ENCODE data around the gene TAB2.

TAB2 gene, protein sequence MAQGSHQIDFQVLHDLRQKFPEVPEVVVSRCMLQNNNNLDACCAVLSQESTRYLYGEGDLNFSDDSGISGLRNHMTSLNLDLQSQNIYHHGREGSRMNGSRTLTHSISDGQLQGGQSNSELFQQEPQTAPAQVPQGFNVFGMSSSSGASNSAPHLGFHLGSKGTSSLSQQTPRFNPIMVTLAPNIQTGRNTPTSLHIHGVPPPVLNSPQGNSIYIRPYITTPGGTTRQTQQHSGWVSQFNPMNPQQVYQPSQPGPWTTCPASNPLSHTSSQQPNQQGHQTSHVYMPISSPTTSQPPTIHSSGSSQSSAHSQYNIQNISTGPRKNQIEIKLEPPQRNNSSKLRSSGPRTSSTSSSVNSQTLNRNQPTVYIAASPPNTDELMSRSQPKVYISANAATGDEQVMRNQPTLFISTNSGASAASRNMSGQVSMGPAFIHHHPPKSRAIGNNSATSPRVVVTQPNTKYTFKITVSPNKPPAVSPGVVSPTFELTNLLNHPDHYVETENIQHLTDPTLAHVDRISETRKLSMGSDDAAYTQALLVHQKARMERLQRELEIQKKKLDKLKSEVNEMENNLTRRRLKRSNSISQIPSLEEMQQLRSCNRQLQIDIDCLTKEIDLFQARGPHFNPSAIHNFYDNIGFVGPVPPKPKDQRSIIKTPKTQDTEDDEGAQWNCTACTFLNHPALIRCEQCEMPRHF

DNA sequence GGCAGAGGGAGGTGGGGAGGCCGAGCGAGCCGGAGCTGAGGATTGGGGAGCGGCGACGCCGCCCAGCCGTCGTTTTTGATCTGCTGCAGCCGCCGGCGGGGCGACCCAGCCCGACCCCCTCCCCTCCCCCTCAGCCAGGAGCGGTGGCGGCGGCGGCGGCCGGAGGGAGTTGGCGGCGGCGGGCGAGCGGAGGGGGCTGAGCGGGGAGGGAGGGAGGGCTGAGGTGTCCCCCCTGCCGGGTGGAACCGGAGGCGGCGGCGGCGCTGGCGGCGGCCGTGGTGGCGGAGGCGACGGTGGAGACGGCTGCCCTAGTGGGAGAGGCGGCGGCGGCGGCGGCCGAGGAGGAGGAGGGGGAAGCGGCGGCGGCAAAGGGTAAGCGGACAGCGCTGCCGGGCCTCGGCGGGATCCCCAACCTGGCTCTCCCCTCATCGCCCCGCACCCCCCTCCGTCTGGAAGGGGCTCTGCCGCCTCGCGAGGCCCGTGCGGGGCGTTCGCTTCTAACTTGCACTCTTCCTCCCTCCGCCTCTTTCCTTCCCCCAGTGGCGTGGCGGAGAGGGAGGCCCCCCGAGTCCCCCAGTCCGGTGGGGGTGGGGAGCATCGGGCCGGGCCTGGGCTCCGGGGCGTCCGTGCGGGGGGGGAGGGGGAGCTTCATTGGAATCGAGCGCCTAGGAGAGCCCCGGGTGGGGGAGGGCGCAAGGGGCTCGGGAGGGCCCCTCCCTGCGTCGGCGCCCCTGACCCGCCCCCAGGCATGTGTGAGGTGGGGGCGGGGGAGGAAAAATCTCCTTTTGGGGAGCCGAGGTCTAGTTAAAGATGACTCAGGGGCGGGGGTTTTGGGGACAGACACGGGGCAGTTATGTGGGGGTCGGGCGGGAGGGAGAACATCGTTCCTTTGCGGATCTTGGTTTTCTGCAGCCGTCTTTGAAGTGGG is at the start of gene TAB2:
Gene TAB2, plus strand, starts transcription at position 69 of the 928 bp plus-strand sequence. CDS start 52,286 bp downstream, outside the sequence.
- DNase-seq (ENCODE audit: low spot score): peak; percentile 38

DNA sequence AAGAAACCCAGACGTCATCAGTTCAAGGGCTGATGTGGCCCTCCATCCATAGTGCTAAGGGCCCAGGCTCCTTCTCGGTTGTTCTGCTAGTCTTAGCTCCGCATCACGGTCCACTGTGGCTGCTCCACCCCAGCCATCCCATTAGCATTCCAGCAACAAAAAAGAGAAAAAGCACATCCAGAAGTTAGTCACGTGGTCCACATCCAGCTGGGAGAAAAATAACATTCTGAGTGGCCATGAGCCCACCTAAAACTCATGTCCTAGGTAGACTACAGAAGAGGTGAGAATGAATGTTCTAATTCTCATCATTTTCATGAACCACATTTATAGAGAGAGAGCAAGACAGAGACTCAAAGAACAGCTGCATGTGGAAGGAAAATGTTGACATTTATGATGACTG is 49.4 kb upstream of the TAB2 start:
- no peak for DNase-seq (ENCODE audit: low spot score)

DNA sequence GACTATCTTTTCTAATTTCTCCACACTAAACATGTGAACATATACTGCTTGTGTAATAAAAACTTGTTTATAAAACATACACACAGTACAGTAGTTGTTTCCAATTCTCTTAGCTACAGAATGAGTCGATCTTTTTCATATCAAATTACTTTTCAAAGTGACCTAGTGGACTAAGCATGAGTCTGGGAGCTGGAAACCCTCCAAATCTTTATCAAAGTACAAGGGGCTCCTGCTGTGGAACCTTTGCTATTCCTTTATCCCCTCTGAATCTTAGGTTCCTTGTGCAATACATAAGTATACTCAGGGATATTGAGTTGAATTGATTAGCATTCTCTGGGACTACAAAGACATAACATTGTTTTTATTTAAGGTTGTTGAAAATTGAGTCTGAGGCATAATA is 48.7 kb upstream of the TAB2 start:
- no peak for DNase-seq (ENCODE audit: low spot score)

DNA sequence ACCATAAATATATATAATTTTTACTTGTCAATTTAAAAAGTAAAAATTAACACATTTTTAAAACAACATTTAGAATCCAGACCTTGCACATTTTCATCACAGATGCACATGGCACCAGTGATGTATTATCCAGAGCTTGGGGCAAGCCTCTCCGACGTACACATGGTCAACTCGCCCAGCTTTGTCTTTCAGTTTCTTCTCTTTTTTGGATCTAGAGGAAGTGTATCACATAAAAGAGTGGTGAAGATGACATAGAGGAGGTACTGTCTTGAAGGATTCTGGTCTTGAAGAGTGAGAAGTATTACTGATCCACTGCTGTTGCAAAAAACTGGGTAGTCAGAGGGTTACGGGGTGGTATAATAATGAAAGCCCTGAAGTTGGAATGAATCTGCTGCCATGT is 46.9 kb upstream of the TAB2 start:
- no peak for DNase-seq (ENCODE audit: low spot score)

DNA sequence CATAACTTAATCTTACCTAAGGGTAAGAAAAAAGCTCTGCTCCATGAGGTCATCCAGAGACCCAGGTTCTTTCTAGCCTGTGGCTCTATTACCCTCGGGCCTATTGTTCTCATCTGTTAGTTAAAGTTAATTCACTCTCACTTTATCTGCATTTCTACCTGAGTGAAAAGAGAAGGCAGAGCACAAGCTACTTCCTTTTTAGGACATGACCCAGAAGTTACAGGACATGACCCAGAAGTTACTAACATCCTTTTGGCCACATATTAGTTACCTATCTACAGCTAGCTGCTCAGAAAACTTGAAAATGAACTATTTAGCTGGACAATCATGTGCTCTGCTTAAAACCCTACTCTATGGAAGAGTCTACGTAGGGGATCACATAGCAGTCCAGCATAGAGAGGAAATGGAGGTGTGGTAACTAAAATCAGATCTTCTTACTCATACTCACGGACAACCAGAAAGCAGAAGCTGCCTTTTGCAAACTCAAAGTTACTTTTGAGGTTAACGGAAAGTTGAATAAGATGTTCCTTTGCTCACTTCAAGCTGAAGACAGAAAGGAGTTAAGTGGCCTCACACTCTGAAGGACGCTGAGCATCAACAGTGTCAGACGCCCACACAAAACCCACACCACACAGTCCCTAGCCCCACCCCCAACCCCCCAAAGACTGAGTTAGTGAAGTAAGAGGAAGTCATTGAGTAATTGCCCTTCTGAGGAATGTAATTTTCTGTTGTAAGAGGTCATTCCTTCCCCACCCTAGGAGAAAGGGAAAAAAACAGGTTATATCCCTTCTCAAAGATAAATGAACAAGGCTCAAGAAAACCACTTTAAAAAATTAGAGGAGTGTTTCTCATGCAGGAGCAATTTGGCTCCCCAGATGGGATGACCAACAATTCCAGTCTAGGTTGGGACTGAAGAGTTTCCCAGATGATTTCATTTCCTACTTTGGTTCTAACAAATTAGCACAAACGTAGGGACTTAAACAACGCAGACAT is 45.9 kb upstream of the TAB2 start:
- DNase-seq (ENCODE audit: low spot score): no peak

DNA sequence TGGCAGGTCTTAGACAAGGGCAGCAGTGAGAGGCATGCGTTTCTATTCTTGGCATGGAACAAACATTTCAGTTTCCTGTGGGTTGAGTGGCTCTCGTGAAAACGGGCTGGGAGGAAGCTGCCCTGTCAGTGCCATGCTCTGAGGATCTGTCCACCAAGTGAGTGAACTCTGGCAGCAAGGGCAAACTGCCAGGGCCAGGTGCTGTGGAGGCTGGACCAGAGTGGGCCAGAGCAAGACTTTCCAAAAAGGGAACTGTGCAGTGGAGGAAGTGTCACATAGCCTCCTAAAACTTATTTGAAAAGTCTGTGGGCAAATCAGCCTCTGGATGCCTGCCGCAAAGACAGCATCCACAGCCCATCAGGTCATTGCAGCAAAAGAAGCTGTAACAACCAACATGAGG is 44.2 kb upstream of the TAB2 start:
- DNase-seq (ENCODE audit: low spot score): no peak

DNA sequence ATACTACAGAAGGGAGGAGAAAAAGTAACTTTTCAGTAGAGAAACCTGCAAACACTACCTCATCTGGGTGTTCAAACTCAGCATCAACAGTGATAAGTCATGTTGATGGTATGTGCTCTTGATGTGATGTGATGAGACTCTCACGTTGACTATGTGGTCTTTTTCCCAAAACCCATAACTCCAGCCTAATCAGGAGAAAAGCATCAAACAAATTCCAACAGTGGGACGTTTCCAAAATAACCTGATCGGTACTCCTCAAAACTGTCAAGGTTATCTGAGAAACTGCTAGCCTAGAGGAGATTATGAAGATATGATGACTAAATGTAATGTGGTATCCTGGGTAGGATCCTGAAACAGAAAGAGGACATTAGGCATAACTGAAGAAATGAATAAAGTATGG is 41.9 kb upstream of the TAB2 start:
- DNase-seq (ENCODE audit: low spot score): no peak

DNA sequence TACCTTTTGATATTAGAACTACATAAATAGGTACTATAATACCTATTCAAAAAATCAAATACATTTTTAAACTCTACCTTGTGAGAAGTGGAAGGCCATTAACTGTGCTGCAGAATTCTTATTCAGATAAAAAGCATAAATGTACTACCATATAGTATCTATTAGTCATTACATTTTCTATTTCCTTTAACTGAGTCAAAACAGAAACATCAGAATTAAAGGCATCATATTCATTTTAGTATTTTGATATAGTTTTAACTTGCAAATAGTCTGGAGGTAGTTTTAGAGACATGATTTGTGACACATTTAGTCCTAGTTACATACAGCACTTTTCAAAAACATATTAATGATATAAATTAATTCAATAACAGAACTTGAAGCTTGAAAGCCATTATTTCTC is 39.9 kb upstream of the TAB2 start:
- DNase-seq (ENCODE audit: low spot score): no peak

DNA sequence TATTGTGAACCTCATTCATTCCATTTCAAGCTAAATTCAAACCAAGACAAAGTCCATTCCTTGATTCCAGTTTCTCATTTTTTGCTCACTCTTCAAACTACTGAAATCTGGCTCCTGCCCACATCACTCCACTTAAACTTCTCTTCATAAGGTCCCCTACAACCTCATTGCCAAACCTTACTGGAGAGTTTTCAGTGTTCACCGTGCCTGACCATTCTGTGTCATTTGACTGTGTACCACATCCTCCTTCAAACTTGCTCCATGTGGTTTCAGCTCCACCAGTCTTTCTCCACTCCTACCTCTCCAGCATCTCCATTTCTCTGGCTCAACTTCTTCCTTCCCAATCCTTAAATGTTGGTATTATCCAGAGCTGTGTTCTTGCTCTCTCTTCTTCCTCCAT is 38.5 kb upstream of the TAB2 start:
- no peak for DNase-seq (ENCODE audit: low spot score)

DNA sequence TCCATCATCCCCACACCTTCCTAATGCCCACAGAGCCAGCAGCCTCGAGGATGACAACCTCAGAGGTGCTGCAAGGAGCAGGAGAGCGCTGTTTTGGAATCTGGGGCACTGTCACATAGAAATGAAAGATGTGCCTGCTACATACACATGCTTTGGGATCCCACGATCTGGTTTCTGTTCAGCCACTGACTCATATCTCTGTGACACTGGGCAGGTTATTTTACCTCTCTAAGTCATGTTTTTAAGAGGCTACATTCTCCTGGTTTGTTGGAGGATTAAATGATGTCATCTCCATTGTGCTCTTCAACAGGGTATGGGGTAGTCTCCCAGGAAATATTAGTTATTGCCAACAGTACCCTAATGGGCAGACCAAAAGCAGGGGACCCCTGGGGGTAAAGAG is 32.6 kb upstream of the TAB2 start:
- DNase-seq (ENCODE audit: low spot score): no peak

DNA sequence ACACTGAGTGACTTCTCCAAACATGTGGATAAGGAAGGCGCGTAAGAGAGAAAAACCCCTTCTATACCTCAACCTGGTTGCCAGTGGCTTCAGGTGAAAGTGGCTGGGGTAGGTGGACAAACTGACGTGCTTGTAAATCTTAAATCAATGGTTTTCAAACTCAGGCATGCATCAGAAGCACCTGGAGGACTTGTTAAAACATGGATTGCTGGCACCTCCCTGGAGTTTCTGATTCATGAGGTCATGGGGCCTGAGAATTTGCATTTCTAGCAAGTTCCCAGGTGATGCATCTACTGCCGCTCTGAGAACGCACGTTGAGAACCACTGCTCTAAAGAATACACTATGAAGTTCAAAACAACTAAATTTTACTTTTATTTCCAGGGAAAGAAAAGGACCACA is 31.9 kb upstream of the TAB2 start:
- no peak for DNase-seq (ENCODE audit: low spot score)

DNA sequence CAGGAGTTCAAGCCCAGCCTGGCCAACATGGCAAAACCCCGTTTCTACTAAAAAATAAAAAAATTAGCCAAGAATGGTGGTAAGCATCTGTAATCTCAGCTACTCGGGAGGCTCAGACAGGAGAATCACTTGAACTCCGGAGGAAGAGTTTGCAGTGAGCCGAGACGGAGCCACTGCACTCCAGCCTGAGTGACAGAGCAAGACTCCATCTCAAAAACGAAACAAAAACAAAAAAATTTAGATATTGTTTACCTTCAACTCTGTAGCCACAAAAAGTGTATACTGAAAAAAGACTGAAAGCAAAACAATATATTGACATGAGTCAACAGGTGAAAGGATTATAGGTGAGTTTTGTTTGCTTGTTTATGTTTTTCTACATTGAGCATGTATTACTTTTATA is 30.6 kb upstream of the TAB2 start:
- DNase-seq (ENCODE audit: low spot score): no peak

DNA sequence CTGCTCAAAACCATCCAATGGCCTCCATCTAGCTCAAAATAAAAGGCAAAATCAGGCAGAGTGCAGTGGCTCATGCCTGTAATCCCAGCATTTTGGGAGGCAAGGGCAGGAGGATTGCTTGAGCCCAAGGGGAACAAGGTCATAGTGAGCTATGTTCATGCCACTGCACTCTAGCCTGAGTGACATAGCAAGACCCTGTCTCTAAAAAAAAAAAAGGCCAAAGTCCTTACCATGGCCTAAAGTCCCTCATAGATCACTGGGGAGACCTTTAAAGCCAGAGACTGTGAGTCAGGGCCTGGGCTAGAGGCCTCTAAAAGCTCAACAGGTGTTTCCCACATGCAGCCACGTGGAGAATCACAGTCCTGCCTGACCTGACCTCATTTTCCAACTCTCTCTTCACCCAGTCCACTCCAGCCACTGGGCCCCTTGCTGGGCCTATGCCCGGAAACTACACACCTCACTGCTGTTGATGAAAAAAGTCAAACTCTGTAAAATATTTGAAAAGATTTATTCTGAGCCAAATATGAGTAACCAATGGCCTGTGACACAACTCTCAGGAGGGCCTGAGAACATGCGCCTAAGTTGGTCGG is 28.2 kb upstream of the TAB2 start:
- no peak for DNase-seq (ENCODE audit: low spot score)

DNA sequence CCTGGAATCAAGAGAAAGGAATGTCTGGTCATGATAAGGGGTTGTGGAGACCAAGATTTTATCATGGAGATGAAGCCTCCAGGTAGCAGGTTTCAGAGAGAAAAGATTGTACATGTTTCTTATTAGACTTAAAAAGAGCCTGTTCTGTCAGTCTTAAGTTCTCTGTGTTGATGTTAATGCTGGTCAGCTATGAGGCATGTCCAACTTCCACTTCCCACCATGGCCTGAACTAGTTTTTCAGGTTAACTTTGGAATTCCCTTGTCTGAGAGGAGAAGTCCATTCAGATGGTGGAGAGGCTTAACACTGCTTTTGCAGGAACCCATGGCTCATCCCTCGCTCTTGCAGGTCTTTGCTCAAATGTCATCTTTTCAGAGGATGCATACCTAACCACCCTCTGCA is 27.5 kb upstream of the TAB2 start:
- no peak for DNase-seq (ENCODE audit: low spot score)

DNA sequence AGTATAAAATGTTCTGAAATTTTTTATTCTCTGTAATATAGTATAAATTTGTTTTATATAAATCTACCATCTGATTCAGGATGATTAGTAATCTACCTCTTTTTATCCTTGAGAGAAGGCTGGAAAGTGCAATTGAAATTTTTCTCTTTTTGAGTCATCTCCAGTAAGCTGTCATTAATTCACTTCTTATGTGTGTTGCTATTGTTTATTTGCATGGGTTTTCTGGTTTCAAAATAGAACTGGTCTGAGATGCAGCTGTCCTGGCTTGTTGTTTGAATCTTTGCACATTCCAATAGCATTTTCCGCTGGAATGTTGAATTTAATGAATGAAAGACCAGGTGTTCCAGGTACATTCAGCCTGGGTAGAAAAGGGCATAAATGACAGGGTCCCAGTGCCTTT is 24.3 kb upstream of the TAB2 start:
- no peak for DNase-seq (ENCODE audit: low spot score)

DNA sequence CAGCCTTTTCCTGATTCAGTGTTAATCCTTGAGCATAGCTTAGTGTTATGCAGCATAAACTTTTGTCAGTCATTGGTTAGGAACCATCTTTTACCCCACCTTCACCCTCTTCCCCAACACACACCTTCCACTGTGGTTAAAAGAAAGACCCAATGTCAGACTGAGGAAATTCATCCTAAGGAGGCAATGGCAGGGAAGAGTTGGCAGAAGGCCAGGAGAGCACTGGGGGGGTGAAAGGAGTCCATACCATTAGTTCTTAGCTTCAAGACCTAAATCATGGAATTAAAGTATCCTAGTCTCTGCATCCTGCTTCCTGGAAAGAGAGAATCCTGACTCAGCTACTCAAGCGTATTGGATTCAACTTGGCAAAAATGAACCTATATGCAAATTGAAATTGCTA is 16.9 kb upstream of the TAB2 start:
- no peak for DNase-seq (ENCODE audit: low spot score)

DNA sequence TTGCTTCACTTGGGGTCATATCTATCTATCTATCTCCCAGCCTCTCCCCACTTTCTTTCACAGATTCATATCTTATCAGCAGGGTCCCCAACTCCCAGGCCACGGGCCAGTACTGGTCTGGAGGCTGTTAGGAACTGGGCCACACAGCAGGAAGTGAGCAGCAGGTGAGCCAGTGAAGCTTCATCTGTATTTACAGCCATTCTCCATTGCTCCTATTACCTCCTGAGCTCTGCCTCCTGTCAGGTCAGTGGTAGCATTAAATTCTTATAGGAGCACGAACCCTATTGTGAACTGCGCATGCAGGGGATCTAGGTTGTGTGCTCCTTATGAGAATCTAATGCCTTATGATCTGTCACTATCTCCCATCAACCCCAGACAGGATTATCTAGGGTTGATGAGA is 14.8 kb upstream of the TAB2 start:
- DNase-seq (ENCODE audit: low spot score): no peak

DNA sequence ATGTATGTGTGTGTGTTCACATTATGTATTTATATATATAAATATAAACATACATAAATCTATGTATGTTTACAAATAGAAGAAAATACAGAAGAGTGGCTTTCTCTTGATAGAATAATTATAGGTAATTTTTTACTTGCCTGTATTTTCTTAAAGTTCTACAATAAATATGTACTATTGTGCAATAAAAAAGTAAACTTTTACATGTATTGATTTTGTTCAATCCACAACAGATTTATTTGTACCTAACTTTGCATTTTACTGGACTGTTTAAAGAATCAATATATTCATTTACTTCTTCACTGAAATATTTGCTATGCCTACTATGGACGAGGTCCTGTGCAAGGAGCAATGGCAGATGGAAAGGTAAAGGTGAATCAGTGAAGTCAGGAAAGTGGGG is 14.0 kb upstream of the TAB2 start:
- DNase-seq (ENCODE audit: low spot score): no peak

DNA sequence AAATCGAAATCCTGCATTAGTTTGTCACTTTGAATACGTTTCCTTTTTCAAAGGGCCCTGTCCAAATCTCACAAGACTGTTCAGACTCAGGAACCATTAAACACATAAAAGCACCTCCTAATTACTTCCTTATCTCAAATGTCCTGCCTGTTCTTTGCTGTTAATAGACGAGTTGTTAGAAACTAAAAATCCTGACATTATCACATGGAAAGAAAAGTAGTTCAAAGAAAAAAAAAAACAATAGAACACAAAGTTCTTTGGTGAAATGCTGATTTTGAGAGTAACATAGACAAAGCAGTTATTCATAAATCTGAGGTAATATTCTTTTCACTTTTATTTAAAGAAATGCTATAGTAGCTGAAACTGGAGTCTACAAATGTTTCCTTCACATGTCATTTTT is 12.1 kb upstream of the TAB2 start:
- DNase-seq (ENCODE audit: low spot score): no peak

DNA sequence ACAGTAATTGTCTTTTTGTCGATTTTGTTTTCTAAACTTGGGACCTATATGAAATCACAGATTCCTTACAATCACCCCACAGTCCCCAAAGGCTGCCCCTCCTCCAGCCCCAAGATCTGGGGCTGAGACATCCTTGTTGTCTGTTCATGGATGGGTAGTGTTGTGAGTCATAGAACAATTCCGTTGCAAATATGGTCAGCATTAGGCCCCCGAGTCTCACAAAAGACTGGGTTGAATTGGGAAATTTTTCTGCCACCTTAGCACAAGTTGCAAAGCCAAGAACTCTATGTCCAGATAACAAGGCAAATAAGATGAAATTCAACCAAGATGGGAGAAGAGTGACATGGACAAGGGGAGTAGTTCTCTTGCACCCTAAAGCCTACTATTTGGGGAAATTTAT is 10.5 kb upstream of the TAB2 start:
- DNase-seq (ENCODE audit: low spot score): no peak

DNA sequence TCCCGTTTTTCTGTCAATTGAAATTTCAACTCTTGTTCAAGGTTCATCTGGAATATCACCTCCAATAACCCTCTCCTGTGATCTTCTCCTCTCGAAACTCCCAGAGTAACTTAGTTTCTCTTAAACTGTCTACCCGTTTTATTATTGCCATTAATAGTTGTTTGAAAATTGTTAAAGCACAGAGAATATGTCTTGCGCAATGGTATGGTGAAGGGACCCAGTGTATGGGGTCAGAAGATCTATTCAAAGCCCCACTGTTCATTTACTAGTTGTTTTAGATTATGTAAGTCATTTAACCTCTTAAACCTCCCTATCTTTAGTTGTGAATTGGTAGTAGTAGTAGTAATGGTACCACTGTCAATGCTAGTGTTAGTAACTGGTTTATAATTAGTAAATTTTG is 6.2 kb upstream of the TAB2 start:
- no peak for DNase-seq (ENCODE audit: low spot score)

All from SW480 (cell line).